ENCODE measurements around the gene RFX1.

The RFX1 gene

DNA sequence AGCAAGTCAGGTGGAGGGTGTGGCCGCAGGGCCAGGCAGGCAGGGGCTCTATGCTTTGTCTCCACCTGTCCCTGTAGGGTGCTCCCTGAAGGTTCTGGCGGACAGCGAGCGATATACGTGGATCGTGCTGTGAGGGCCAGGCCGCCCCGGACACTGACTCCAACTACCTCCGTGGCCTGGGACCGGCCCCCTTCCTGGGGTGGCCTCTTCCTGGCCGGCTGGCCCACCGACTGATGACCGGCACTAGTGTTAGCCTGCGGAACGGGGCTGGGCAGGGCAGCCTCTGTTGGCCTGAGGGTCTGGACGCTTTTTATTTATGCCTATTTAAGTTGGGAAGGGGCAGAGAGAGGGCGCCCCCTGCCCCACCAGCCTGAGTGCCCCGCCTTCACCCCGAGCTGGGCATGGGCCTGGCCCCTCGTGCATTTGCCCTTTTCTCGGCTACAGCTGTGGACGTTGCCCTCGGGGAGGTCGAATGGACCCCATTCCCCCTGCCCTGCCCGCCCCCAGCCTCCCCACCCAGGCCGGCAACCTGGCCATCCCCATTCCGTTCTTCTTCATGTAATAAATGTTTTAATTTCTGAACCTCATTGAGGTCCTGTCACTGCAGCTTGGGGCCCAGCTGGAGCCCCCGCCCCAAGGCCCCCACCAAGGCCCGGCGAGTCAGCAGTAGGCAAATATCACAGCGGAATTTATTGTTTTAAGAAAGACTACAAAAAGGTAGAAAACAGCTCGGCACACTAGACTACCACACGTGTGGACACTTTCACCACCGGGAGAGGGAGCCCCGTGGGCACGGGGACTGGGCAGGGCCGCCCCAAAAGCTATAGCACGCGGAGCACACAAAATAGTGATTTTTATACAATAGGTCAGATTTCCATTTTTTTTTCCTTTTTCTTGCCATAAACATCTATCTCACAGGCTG lies 45.0 kb downstream of the RFX1 start:
- DNase-seq (ENCODE audit: low spot score), result no peak

DNA sequence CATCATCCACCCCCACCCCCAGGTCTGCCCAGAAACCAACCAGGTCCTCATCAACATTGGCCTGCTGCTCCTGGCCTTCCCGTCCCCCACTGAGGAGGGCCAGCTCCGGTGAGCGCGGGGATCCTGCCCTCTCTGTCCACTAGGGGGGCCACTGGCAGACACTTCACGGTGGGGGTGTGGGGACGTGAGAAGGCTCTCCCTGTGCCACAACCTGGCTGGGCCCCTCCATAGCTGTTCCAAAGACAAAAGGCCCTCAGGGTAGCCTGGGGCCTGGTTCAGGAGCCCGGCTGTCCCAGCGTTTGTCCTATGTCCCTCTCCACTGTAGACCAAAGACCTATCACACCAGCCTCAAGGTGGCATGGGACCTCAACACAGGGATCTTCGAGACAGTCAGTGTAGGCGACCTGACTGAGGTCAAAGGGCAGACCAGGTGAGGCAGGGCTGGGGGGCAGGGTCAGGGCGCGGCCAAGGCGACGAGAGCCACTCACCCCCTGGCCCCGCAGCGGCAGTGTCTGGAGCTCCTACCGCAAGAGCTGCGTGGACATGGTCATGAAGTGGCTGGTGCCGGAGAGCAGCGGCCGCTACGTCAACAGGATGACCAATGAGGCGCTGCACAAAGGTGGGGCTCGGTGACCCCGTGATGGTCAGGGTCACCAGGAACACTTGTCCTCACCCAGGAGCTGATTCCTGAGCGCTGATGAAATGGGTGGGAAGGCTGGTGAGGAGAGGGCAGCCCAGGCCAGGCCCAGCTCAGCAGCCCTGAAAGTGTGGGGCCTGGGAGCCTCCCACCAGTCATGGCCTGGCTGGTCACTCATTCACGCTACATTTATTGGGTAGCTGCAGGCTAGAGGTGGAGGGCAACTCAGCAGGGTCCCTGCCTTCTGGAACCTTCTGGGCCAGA lies 45.9 kb downstream of the RFX1 start:
- peak; percentile 52 for DNase-seq (ENCODE audit: low spot score)

DNA sequence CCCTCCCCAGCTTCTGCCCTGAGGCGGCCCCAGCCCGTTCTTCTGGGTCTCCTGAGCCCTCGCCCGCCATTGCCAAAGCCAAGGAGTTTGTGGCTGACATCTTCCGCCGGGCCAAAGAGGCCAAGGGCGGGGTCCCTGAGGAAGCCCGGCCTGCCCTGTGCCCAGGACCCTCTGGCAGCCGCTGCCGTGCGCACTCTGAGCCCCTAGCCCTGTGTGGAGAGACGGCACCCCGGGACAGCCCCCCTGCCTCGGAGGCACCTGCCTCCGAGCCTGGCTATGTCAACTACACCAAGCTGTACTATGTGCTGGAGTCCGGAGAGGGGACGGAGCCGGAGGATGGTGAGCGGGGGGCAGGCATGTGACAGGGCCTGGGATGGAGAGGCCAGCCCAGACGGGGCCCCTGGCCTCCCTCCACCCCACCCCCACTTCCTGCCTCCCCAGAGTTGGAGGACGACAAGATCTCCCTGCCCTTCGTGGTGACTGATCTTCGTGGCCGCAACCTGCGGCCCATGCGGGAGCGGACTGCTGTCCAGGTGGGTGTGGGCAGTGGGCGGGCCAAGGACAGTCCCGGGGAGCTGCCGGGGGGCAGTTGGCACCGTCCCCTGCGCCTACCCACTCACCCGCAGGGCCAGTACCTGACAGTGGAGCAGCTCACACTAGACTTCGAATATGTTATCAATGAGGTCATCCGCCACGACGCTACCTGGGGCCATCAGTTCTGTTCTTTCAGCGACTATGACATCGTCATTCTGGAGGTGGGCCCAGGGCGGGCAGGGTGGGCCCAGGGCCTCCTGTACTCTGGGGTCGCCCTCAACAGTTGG lies 46.8 kb downstream of the RFX1 start:
- no peak for DNase-seq (ENCODE audit: low spot score)

DNA sequence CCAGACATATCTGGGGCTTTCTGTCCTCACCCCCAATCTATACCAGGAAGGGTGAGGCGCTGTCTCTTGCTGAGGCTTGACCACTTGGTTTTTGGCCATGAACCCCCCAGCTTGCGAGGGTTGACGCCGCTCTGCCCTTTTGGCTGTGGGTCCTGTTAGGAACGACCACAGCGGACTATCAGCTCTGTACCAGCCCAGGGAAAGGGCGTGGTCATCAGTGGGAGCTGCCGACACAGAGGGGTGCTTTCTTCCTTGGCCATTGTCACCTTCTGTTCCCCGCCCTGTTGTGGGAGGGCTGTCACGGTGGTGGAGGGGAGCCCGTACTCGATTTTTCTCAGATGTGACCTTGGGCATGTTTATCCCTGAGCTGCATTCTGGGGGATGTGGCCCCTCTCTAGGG lies 48.1 kb downstream of the RFX1 start:
- no peak for DNase-seq (ENCODE audit: low spot score)

DNA sequence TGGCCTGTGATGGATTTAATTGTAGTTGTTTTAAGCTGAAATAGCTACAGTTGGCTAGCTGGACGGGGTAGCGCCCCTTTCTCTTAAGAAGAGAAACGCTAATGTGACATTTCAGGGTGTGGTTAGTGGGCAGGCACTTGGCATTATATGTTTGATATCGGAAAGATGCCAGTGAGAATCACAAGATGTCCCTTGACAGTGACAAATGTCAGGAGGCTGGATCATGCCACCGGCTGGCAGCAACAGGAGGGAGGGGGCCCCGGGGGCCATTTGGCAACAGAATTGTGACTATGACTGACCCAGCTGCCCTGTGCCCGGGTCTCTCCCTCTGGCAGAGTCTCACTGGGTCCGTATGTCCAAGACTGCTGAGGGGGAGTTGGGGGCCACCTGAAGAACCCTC lies 49.1 kb downstream of the RFX1 start:
- no peak for DNase-seq (ENCODE audit: low spot score)

DNA sequence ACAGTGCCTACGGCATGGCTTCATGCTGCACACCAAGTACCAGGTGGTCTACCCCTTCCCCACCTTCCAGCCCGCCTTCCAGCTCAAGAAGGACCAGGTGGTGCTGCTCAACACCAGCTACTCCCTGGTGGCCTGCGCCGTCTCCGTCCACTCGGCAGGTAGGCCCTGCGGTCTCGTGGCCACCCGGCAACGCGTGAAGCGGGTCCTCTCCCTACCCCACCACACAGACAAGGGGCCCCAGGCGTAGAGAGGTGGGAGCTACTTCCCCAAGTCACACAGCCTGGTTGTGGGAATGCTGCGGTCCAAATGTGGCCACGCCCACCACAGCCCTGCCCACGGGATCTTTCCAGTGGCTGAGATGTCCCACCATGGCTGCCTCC lies 49.8 kb downstream of the RFX1 start:
- DNase-seq (ENCODE audit: low spot score), result no peak

DNA sequence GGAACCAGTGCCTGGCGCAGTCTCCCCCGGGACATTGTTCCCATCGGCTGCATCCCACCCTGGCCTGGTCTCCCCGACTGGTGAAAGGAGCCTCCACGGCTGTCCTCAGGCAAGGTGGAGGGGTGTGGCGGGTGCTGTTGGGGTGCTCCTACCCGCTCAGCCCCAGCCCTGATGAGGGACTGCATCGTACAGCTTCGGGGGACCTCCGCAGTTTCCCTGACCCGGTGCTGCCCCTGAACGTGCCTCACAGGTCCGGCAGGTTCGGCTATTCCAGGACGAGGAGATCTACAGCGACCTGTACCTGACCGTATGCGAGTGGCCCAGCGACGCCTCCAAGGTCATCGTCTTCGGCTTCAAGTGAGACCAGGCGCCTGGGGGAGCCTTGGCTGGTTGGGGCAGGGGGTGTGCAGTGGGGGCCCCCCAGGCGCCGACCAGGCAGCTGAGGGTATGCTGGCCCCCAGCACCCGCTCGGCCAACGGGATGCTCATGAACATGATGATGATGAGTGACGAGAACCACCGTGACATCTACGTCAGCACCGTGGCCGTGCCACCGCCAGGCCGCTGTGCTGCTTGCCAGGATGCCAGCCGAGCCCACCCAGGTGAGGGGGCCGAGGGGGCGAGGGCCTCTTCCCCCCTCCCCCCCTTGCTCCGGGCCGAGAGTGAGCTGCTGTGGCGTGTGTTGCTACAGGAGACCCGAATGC lies 50.3 kb downstream of the RFX1 start:
- DNase-seq (ENCODE audit: low spot score), result no peak

DNA sequence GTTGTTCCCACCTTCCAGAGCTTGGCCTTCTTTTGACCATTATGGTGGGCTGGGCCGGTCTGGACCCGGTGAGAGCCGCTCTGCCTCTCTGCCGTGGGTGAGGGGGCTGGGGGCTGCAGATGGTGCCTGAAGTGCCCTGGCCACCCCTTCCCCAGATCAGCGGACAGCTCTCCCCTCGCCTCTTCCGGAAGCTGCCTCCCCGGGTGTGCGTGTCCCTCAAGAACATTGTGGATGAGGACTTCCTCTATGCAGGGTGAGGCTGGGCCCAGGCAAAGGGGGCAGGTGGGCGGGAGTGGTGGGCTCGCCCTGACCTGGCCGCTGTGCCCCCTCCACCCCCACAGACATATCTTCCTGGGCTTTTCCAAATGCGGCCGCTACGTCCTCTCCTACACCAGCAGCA lies 51.9 kb downstream of the RFX1 start:
- DNase-seq (ENCODE audit: low spot score), result no peak

DNA sequence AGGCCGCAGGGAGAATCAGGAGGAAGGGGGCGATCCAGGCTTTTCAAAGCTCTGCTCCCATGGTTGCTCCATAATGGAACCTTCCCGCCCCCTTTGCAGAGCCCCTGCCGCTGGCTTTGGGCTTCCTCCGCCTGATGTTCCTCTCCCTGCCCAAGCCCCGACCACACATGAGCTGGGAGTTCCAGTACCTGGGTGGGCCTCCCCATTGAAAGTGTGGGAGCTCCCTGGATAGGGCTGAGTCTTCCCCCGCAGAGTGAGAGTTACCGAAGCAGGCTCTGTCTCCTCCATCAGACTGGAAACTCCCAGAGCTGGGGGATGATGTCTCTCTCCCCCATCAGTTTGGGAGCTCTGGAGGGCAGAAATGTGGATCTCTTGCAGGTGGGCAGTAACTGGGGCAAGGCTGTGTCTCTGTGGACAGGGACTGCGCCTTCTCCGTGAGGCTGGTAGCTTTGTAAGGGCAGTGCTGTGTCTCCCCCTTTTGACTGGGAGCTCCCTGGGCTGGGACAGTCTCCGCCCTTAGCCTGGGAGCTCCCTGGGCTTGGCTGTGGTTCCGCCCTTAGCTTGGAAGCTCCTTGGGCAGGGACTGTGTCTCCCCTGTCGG lies 53.1 kb downstream of the RFX1 start:
- DNase-seq (ENCODE audit: low spot score), result peak; percentile 92

DNA sequence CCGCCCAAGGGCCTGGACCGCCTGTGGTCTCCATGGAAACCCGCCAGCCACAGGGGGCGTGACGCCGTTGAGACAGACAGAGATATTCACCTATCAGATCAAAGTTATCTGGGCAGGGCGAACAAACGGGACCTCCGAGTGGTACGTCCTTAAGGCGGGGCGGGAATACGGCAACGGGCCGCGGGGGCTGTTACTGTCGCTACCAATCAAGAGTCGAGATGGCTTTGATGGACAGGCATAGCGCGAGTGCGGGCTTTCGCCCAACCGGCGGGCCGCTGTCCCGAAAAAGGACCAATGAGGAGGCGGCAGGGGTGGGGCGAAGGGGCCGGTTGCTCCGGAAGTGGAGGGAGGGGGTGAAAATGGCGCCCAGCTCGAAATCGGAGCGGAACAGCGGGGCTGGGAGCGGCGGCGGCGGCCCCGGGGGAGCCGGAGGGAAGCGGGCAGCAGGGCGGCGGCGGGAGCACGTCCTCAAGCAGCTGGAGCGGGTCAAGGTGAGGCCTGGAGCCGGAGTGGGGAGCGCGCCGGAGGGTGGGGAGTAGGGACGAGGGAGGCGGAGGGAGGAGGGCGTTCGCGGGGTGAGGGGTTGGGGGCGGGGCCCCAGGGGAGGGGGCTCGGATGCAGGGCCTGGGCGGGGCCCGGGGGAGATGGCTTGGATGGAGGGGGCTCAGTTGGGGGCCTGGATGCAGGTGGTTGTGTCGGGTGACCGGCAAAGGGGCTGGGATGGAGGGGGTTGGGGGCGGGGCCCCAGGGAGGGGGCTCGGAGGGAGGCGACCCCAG lies 53.8 kb downstream of the RFX1 start, which contains the start of gene DCAF15:
Gene DCAF15 (plus strand): TSS at position 356 of the 777 bp plus-strand sequence. CDS start 4 bp downstream, at position 360.
- DNase-seq (ENCODE audit: low spot score), result peak; percentile 100

DNA sequence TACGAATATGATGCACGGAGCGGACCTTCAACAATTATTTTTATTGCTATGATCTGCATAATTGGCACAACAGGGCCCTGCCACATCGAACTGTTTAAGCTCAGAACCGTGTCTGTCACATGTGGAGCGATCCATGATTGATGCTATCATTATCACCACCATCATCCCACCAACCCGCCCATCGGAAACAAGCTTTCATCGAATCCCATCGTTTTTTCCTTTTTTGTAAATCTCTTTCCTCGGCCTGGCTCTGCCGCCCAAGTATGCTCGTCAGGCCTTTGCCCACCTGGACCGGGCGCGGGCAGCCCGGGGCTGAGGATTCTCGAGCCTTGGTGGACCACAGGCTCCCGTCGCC lies 54.3 kb downstream of the RFX1 start:
- no peak for DNase-seq (ENCODE audit: low spot score)

DNA sequence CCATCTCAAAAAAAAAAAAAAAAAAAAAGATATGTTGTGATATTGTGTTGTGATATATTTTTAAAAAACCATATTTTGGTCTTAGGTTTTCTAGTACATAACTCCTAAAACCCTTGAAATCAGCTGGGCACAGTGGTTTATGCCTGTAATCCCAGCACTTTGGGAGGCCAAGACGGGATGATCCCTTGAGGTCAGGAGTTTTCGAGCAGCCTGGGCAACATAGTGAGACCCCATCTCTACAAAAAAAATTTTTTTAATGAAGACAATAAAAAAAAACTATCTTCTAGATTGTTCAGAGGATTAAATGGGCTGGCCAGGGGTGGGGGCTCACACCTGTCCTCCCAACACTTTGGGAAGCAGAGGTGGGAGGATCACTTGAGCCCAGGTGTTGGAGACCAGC lies 55.1 kb downstream of the RFX1 start:
- no peak for DNase-seq (ENCODE audit: low spot score)

DNA sequence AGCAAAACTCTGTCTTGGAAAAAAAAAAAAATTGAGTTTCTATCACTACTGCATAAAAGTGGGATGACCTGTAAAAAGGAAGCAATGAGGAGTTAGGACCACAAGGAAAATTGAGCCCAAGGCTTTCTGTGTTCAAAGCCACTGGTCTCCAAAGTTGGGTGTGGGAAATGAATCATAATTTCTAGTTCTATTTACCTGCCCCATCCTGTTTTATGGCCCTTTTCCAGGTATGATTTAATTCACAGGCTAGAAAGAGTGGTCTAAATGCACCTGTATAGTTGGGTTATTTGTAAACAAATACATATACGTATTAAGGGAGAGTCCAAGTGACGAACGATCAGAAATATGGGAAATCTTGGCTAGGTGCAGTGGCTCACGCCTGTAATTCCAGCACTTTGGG lies 59.7 kb downstream of the RFX1 start:
- no peak for DNase-seq (ENCODE audit: low spot score)

DNA sequence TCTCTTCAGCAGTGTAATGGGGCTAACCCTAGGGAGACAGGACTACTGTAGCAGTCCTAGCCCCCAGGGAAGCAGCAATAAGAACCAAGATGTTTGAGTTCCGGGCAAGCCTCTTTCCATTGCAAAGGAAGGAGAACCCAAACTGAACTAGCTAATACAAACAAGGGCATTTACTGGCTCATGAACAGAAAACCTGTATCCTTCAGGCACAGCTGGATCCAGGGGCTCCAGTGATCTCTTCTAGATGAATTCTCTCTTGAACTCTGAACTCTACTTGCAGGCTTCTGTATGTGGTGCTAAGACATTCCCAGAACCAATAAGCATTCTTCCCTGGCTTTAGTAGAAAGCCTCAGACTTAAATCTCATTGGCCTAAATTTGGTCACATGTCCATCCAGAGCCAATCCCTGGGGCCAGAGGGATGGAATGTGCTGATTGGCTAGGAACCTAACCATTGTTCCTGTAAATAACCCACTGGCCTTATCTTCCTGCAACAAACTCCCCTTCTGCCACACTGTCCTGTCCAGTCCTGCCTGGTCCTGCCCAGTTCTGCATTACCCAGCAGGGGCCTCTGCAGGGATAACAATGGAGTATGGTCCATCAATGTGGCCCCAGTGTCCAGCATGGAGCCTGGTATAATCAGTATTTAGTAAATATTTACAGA lies 64.0 kb downstream of the RFX1 start:
- DNase-seq (ENCODE audit: low spot score), result no peak

DNA sequence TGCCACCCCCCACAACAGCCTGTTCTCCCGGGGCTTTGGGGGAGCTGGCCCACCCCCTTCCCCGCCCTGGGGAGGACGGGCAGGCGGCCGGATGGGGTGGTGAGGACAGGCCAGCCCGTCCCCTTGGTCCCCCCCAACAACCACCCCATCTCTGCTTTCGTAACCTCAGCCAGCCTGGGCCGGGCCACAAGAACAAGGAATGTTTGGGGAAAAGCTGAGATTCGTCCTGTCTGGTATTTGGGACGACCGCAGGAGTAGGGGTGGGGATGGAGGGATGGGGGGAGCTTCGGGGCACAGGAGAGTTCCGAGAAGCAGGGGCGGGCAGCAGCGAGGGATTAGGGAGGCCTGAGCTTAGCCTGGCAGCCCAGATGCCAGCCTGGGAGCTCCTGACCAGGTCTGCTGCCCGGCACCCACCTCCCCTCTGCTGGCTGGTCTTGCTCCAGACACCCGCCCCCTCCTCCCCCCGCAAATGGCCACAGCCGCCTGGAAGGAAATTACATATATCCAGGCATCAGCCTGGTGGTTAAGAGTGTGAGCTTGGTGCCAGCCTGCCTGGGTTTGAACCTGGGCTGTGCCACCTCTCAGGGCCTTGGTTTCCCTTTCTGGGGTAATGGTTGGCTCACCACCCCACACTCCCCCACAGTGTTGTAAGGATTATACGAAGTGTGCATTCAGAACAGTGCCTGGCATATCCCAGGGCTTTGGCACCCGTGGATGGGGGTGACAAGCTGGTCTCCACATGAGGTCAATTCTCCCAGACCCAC lies 67.6 kb downstream of the RFX1 start, which contains the start of gene PODNL1:
Gene PODNL1 (minus strand): TSS at position 117 of the 764 bp plus-strand sequence. CDS start 236 bp downstream, outside the sequence.
- DNase-seq (ENCODE audit: low spot score), result peak; percentile 92

DNA sequence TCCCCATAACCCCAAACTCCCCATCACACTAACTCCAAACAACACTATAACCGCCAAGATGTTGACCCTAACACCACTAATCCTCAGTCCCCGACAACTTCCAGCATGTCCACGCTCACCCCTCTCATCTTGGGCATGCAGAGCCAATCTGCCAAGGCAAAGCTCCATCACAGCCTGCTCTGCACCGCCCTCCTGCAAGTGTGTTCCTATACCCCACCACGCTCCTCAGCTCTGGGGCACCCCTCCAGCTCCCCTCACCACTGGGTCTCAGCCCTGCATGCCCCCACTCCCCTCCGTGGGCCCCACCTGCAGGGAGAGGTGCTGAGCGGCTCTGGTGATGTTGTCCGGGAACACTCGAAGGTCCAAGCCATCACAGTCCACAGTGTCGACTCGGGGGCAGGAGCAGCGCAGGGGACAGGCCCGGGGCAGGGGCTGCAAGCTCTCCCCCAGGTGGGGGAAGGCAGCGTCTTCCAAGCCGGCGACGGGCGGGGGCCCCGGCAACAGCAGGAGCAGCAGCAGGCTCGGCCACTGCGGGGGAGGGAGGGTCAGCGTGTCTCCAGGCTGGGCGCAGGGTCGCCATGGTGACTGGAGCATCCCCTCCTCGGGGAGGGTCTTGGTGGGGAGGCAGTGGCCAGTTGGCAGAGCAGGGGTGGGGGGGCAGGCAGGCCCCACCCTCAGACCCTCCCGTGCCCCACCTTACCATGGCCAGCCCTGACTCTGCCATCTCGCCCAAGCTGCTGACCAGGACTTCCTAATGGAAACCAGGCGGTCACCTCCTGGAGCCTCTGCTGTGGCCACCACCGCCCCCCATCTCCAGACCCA lies 68.4 kb downstream of the RFX1 start:
- DNase-seq (ENCODE audit: low spot score), result no peak

DNA sequence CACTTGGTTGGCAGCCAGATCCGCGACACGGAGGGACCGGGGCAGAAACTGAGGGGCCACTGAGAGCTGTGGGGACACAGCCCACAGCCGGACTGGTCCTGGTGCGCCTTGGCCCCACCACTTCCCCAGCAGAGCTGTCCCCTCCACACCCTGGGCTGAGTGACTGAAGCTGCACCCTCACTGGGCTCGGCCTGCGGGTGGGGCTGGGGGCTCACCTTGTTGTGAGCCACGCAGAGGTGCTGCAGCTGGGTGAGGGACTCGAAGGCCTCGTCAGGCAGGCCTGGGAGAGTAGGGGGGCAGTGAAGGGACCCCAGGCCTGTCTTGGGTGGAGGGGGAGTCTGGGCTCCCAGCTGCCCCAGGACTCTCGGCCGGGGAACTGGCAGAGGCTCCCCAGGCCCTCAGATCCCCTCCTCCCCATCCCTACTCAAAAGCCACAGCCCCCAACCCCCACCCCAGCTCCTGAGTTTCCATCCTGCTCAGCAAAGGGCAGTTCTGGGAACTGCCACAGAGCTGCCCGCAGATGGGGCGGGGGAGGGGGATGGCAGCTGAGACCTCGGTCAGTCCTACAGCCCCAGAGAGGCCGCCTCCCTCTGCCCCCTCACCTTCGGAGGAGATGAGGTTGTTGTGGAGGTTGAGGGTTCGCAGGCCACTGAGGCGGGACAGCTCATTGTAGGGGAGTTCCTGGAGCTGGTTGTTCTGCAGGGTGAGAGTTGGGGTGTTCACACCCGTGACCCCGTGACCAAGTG lies 70.2 kb downstream of the RFX1 start:
- DNase-seq (ENCODE audit: low spot score), result no peak
